Measurements from ENCODE around the gene SENP7.

Gene SENP7

GRCh38 chr3:101418851-101419250 lies 94.2 kb downstream of the SENP7 start:
- no peak overlapping the region for H3K4me2 ChIP-seq (ENCODE audit: low read length)
- H3K23ac ChIP-seq (ENCODE audit: low read length): no peak overlapping the region
- no peak overlapping the region for H3K18ac ChIP-seq (ENCODE audit: low read length)
- H3K9me3 ChIP-seq (ENCODE audit: insufficient read depth, low read depth, low read length): no peaks in the 10 kb centered on the region
- no peak overlapping the region for H2BK120ac ChIP-seq (ENCODE audit: insufficient read depth, low read length, poor library complexity)
- no CpG with 5 or more reads among the region's 1 CpG for WGBS (ENCODE audit: extremely low coverage, insufficient coverage, insufficient read length)
- no peak overlapping the region for H4K12ac ChIP-seq (ENCODE audit: low read depth, low read length)
- no peaks in the 10 kb centered on the region for H3K27me3 ChIP-seq (ENCODE audit: insufficient read depth, low read length)
- no peak overlapping the region for H2BK5ac ChIP-seq (ENCODE audit: low read depth, low read length, poor library complexity)
- H3K4ac ChIP-seq (ENCODE audit: low read depth, low read length): no peak overlapping the region
- no peak overlapping the region for H3K4me3 ChIP-seq (ENCODE audit: low read depth, low read length)
- DNase-seq: no peak
- no peak overlapping the region for H3K14ac ChIP-seq (ENCODE audit: low read length)
- H3K36me3 ChIP-seq (ENCODE audit: control insufficient read depth in 1 of 2, insufficient read depth in 2 of 2, low read length in 2 of 2): peaks cover 0 to 3% of the 10 kb centered on the region in 2 experiments
- no peak overlapping the region for H2AK5ac ChIP-seq (ENCODE audit: low read length)
- H3K79me2 ChIP-seq (ENCODE audit: control insufficient read depth, insufficient read depth, low read length, poor library complexity): no peaks in the 10 kb centered on the region
- no peak overlapping the region for H2AFZ ChIP-seq (ENCODE audit: insufficient read depth, low read length, poor library complexity)
- H4K91ac ChIP-seq (ENCODE audit: low read depth, low read length): no peak overlapping the region
- no peak overlapping the region for H2BK12ac ChIP-seq (ENCODE audit: low read length)
- H3K9ac ChIP-seq (ENCODE audit: low read length): no peak overlapping the region
- no peak overlapping the region for H4K8ac ChIP-seq (ENCODE audit: low read depth, low read length)
- no peaks in the 10 kb centered on the region for H3K79me1 ChIP-seq (ENCODE audit: low read length)
- H3K27ac ChIP-seq (ENCODE audit: low read depth, low read length): no peak overlapping the region
- no peaks in the 10 kb centered on the region for H3K4me1 ChIP-seq (ENCODE audit: control insufficient read depth in 1 of 2, insufficient read depth in 2 of 2, low read length in 2 of 2)

GRCh38 chr3:101414121-101414520 lies 98.9 kb downstream of the SENP7 start:
- Histone ChIP-seq H3K4ac (ENCODE audit: low read depth, low read length) (no peak overlapping the region), H3K23ac (ENCODE audit: low read length) (no peak overlapping the region), H4K12ac (ENCODE audit: low read depth, low read length) (no peak overlapping the region), H2AK5ac (ENCODE audit: low read length) (no peak overlapping the region), H3K27ac (ENCODE audit: low read depth, low read length) (no peak overlapping the region), H3K36me3 (ENCODE audit: control insufficient read depth in 1 of 2, insufficient read depth in 2 of 2, low read length in 2 of 2) (peaks cover 0 to 3% of the 10 kb centered on the region in 2 experiments), H2BK120ac (ENCODE audit: insufficient read depth, low read length, poor library complexity) (no peak overlapping the region), H2AFZ (ENCODE audit: insufficient read depth, low read length, poor library complexity) (no peak overlapping the region), H2BK12ac (ENCODE audit: low read length) (no peak overlapping the region), H3K4me1 (ENCODE audit: control insufficient read depth in 1 of 2, insufficient read depth in 2 of 2, low read length in 2 of 2) (no peaks in the 10 kb centered on the region), H3K4me3 (ENCODE audit: low read depth, low read length) (no peak overlapping the region), H3K14ac (ENCODE audit: low read length) (no peak overlapping the region), H3K4me2 (ENCODE audit: low read length) (no peak overlapping the region), H2BK5ac (ENCODE audit: low read depth, low read length, poor library complexity) (no peak overlapping the region), H4K91ac (ENCODE audit: low read depth, low read length) (no peak overlapping the region), H4K8ac (ENCODE audit: low read depth, low read length) (no peak overlapping the region), H3K27me3 (ENCODE audit: insufficient read depth, low read length) (no peaks in the 10 kb centered on the region), H3K18ac (ENCODE audit: low read length) (no peak overlapping the region), H3K79me1 (ENCODE audit: low read length) (no peaks in the 10 kb centered on the region), H3K79me2 (ENCODE audit: control insufficient read depth, insufficient read depth, low read length, poor library complexity) (no peaks in the 10 kb centered on the region), H3K9ac (ENCODE audit: low read length) (no peak overlapping the region), H3K9me3 (ENCODE audit: insufficient read depth, low read depth, low read length) (no peaks in the 10 kb centered on the region)
- no peak for DNase-seq
- no CpG with 5 or more reads among the region's 6 CpGs for WGBS (ENCODE audit: extremely low coverage, insufficient coverage, insufficient read length)

- H3K79me2 ChIP-seq (ENCODE audit: control insufficient read depth, insufficient read depth, low read length, poor library complexity): no peaks in the 10 kb centered on the region
- H3K14ac ChIP-seq (ENCODE audit: low read length): no peak overlapping the region
These were observed 99.4 kb downstream of the SENP7 start for GRCh38 chr3:101413656-101414055.

GRCh38 chr3:101391413-101391950 lies 121.5 kb downstream of the SENP7 start:
- Histone ChIP-seq H3K36me3 (ENCODE audit: control insufficient read depth in 1 of 2, insufficient read depth in 2 of 2, low read length in 2 of 2) (no peaks in the 10 kb centered on the region), H2BK5ac (ENCODE audit: low read depth, low read length, poor library complexity) (no peak overlapping the region), H4K91ac (ENCODE audit: low read depth, low read length) (no peak overlapping the region), H2BK120ac (ENCODE audit: insufficient read depth, low read length, poor library complexity) (no peak overlapping the region), H3K18ac (ENCODE audit: low read length) (no peak overlapping the region), H4K8ac (ENCODE audit: low read depth, low read length) (no peak overlapping the region), H2AFZ (ENCODE audit: insufficient read depth, low read length, poor library complexity) (no peak overlapping the region), H3K4me2 (ENCODE audit: low read length) (no peak overlapping the region), H3K79me1 (ENCODE audit: low read length) (no peaks in the 10 kb centered on the region), H3K27me3 (ENCODE audit: insufficient read depth, low read length) (no peaks in the 10 kb centered on the region), H3K79me2 (ENCODE audit: control insufficient read depth, insufficient read depth, low read length, poor library complexity) (no peaks in the 10 kb centered on the region), H3K14ac (ENCODE audit: low read length) (no peak overlapping the region), H4K12ac (ENCODE audit: low read depth, low read length) (no peak overlapping the region), H3K9ac (ENCODE audit: low read length) (no peak overlapping the region), H2BK12ac (ENCODE audit: low read length) (no peak overlapping the region), H3K4ac (ENCODE audit: low read depth, low read length) (no peak overlapping the region), H2AK5ac (ENCODE audit: low read length) (no peak overlapping the region), H3K27ac (ENCODE audit: low read depth, low read length) (no peak overlapping the region), H3K9me3 (ENCODE audit: insufficient read depth, low read depth, low read length) (no peaks in the 10 kb centered on the region), H3K4me3 (ENCODE audit: low read depth, low read length) (no peak overlapping the region), H3K4me1 (ENCODE audit: control insufficient read depth in 1 of 2, insufficient read depth in 2 of 2, low read length in 2 of 2) (peaks cover 0 to 5% of the 10 kb centered on the region in 2 experiments), H3K23ac (ENCODE audit: low read length) (no peak overlapping the region)
- no CpG with 5 or more reads among the region's 1 CpG for whole genome bisulfite sequencing (ENCODE audit: extremely low coverage, insufficient coverage, insufficient read length)
- DNase-seq: no peak

More at GRCh38 chr3:101413656-101414055, 99.4 kb downstream of the SENP7 start:
- Histone ChIP-seq H3K27ac (ENCODE audit: low read depth, low read length) (no peak overlapping the region), H4K8ac (ENCODE audit: low read depth, low read length) (no peak overlapping the region), H3K4me3 (ENCODE audit: low read depth, low read length) (no peak overlapping the region), H3K4ac (ENCODE audit: low read depth, low read length) (no peak overlapping the region), H3K79me1 (ENCODE audit: low read length) (no peaks in the 10 kb centered on the region), H4K12ac (ENCODE audit: low read depth, low read length) (no peak overlapping the region), H3K27me3 (ENCODE audit: insufficient read depth, low read length) (no peaks in the 10 kb centered on the region), H3K23ac (ENCODE audit: low read length) (no peak overlapping the region), H3K9me3 (ENCODE audit: insufficient read depth, low read depth, low read length) (no peaks in the 10 kb centered on the region), H3K18ac (ENCODE audit: low read length) (no peak overlapping the region), H2BK5ac (ENCODE audit: low read depth, low read length, poor library complexity) (no peak overlapping the region), H2AK5ac (ENCODE audit: low read length) (no peak overlapping the region), H3K36me3 (ENCODE audit: control insufficient read depth in 1 of 2, insufficient read depth in 2 of 2, low read length in 2 of 2) (peaks cover 0 to 3% of the 10 kb centered on the region in 2 experiments), H2BK120ac (ENCODE audit: insufficient read depth, low read length, poor library complexity) (no peak overlapping the region), H3K4me2 (ENCODE audit: low read length) (no peak overlapping the region), H2BK12ac (ENCODE audit: low read length) (no peak overlapping the region), H3K9ac (ENCODE audit: low read length) (no peak overlapping the region), H3K4me1 (ENCODE audit: control insufficient read depth in 1 of 2, insufficient read depth in 2 of 2, low read length in 2 of 2) (no peaks in the 10 kb centered on the region), H2AFZ (ENCODE audit: insufficient read depth, low read length, poor library complexity) (no peak overlapping the region), H4K91ac (ENCODE audit: low read depth, low read length) (no peak overlapping the region)
- no peak for DNase-seq
- WGBS (ENCODE audit: extremely low coverage, insufficient coverage, insufficient read length): no CpG with 5 or more reads among the region's 2 CpGs
